ENCODE results near the gene SPPL2C.

The SPPL2C gene

DNA sequence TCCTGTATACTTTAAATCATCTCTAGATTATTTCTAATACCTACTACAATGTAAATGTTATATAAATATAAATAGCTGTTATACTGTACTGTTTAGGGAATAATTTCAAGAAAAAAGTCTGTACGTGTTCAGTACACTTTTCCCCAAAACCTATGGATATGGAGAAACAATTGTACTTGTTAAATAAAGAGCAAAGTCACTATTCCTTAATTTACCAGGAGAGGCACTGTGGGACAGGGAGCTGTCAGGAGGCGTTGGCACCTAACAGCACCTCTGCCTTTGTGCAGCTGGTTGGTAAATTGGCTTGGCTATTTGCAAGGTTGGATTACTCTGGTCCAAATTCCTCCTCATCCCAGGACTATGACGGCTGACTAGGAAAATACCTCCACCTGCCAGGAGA, 32.6 kb upstream of the SPPL2C start:
- Histone ChIP-seq H3K4ac (ENCODE audit: low read depth, low read length) (no peak overlapping the region), H3K56ac (ENCODE audit: low read length) (no peak overlapping the region), H3K18ac (ENCODE audit: low read length) (no peak overlapping the region), H4K8ac (ENCODE audit: low read depth, low read length) (no peak overlapping the region), H2AK5ac (ENCODE audit: low read length) (no peak overlapping the region), H3K4me1 (ENCODE audit: control insufficient read depth, low read depth, low read length) (peaks cover 1% of the 10 kb centered on the region), H3K27me3 (ENCODE audit: insufficient read depth, low read length, poor library complexity) (no peaks in the 10 kb centered on the region), H3K79me1 (ENCODE audit: low read length) (no peaks in the 10 kb centered on the region), H3K4me2 (ENCODE audit: low read length) (no peak overlapping the region), H3K9ac (ENCODE audit: low read length) (no peak overlapping the region), H3K79me2 (ENCODE audit: control insufficient read depth, insufficient read depth, low read length) (no peaks in the 10 kb centered on the region), H2BK5ac (ENCODE audit: low read length) (no peak overlapping the region), H3K36me3 (ENCODE audit: control insufficient read depth, insufficient read depth, low read length) (no peaks in the 10 kb centered on the region), H3K4me3 (ENCODE audit: low read length) (no peak overlapping the region), H3K23ac (ENCODE audit: low read length) (no peak overlapping the region), H3K27ac (ENCODE audit: low read depth, low read length) (no peak overlapping the region), H4K5ac (ENCODE audit: low read length) (no peak overlapping the region), H2BK120ac (ENCODE audit: low read depth, low read length) (no peak overlapping the region), H2BK15ac (replicated peaks; ENCODE audit: low read depth) (no peak overlapping the region)
- DNase-seq: peak; percentile 51
- no CpG with 5 or more reads among the region's 3 CpGs for WGBS (ENCODE audit: extremely low coverage, insufficient coverage, low lambda C conversion rate)

DNA sequence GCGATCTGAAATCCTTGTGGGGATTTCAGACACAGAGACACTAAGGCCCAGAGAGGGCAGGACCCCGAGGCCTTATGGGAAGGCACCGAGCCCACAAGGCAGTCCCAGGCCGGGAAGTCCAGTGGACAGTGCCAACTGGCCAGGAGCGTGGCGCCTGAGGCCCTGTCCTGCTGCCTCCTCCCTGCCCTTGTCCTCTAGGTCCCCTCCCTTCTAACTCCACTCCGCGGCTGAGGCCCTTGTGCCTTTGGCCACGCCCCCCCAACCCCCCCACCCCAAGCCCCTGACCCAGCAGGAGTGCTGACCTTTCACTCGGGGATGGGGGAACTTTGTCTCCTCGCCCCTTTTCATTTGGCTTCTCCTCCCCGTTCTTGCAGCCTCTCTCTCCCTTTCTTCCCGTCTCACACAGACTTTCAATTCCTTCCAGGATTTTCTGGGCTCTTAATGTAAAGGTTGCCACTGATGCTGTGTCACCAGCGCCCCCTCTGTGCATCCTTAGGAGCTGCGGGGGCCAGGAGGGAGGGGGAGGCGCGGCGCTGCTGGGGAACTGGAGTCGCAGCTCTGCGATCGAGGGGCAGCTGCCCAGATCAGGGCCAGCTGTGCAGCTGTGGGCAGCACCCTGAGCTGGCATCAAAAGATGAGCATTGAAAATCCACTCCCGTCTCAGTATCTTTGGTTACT, 31.5 kb upstream of the SPPL2C start:
- peaks cover 1% of the 10 kb centered on the region for H3K4me1 ChIP-seq (ENCODE audit: control insufficient read depth, low read depth, low read length)
- no peak overlapping the region for H3K4me3 ChIP-seq (ENCODE audit: low read length)
- no peak overlapping the region for H3K4me2 ChIP-seq (ENCODE audit: low read length)
- peak overlapping the region; percentile 48 for H3K9ac ChIP-seq (ENCODE audit: low read length)
- no peak overlapping the region for H3K18ac ChIP-seq (ENCODE audit: low read length)
- WGBS (ENCODE audit: extremely low coverage, insufficient coverage, low lambda C conversion rate): no CpG with 5 or more reads among the region's 22 CpGs
- no peaks in the 10 kb centered on the region for H3K79me2 ChIP-seq (ENCODE audit: control insufficient read depth, insufficient read depth, low read length)
- no peak overlapping the region for H4K8ac ChIP-seq (ENCODE audit: low read depth, low read length)
- H4K5ac ChIP-seq (ENCODE audit: low read length): no peak overlapping the region
- no peak overlapping the region for H3K23ac ChIP-seq (ENCODE audit: low read length)
- no peak overlapping the region for H2BK120ac ChIP-seq (ENCODE audit: low read depth, low read length)
- no peak overlapping the region for H2BK5ac ChIP-seq (ENCODE audit: low read length)
- H3K79me1 ChIP-seq (ENCODE audit: low read length): no peaks in the 10 kb centered on the region
- H3K56ac ChIP-seq (ENCODE audit: low read length): peak overlapping the region; percentile 80
- H3K27ac ChIP-seq (ENCODE audit: low read depth, low read length): no peak overlapping the region
- H3K27me3 ChIP-seq (ENCODE audit: insufficient read depth, low read length, poor library complexity): no peaks in the 10 kb centered on the region
- H3K36me3 ChIP-seq (ENCODE audit: control insufficient read depth, insufficient read depth, low read length): no peaks in the 10 kb centered on the region
- H2AK5ac ChIP-seq (ENCODE audit: low read length): no peak overlapping the region
- DNase-seq: peak; percentile 84
- no peak overlapping the region for H3K4ac ChIP-seq (ENCODE audit: low read depth, low read length)
- no peak overlapping the region for H2BK15ac ChIP-seq (replicated peaks; ENCODE audit: low read depth)

DNA sequence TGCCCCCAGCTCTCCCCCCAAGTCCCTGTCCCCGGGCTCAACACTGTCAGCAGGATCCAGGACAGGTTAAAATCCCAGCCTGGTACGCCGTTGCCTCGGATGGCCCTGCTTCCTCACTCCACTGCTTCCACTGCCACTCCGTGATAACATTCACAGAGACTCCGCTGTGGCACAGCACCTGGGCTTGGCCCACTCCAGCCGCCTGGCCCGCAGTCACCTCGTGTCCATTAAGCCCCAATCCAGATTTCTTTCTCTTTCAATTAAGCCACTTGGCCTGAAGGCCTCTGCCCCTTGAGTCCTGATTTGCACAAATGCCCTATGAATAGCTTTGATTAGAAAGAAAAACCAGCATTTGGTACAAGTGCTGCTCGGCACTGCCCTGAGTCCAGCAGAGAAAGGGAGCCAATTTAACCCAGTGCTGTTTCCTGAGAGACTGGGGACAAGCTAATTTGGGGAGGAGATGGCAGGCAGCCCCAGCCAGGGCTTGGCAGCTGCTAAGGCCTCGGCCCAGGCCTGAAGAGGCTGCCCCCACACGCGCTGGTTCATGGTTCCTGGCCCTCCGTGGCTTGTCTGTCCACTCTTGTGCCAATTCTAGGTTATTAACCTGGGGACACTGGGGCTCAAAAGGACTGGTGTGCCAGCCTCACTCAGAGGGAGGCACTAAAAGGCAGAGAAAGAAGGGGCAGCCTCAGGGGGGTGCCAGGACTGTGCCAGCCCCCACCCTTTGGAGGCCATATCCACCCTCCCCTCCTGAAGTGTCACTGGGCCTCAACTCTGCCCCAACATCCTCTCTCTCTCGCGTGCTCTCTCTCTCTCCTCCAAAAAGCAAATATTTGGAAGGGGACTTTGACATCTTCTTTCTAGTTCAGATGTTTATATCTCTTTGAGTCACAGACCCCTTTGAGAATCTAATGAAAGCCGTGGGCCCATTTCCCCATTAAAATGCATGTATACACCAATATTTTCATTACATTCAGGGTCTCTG, 29.8 kb upstream of the SPPL2C start:
- WGBS (ENCODE audit: extremely low coverage, insufficient coverage, low lambda C conversion rate): no CpG with 5 or more reads among the region's 17 CpGs
- Histone ChIP-seq H3K36me3 (ENCODE audit: control insufficient read depth, insufficient read depth, low read length) (no peaks in the 10 kb centered on the region), H2BK120ac (ENCODE audit: low read depth, low read length) (no peak overlapping the region), H3K23ac (ENCODE audit: low read length) (no peak overlapping the region), H3K18ac (ENCODE audit: low read length) (no peak overlapping the region), H3K4me1 (ENCODE audit: control insufficient read depth, low read depth, low read length) (peaks cover 1% of the 10 kb centered on the region), H2BK5ac (ENCODE audit: low read length) (no peak overlapping the region), H4K8ac (ENCODE audit: low read depth, low read length) (no peak overlapping the region), H3K27me3 (ENCODE audit: insufficient read depth, low read length, poor library complexity) (no peaks in the 10 kb centered on the region), H3K79me1 (ENCODE audit: low read length) (no peaks in the 10 kb centered on the region), H4K5ac (ENCODE audit: low read length) (no peak overlapping the region), H3K9ac (ENCODE audit: low read length) (no peak overlapping the region), H3K4me2 (ENCODE audit: low read length) (no peak overlapping the region), H3K4me3 (ENCODE audit: low read length) (no peak overlapping the region), H2AK5ac (ENCODE audit: low read length) (no peak overlapping the region), H3K56ac (ENCODE audit: low read length) (no peak overlapping the region), H3K4ac (ENCODE audit: low read depth, low read length) (no peak overlapping the region), H3K27ac (ENCODE audit: low read depth, low read length) (no peak overlapping the region), H2BK15ac (replicated peaks; ENCODE audit: low read depth) (no peak overlapping the region), H3K79me2 (ENCODE audit: control insufficient read depth, insufficient read depth, low read length) (no peaks in the 10 kb centered on the region)
- DNase-seq: no peak

DNA sequence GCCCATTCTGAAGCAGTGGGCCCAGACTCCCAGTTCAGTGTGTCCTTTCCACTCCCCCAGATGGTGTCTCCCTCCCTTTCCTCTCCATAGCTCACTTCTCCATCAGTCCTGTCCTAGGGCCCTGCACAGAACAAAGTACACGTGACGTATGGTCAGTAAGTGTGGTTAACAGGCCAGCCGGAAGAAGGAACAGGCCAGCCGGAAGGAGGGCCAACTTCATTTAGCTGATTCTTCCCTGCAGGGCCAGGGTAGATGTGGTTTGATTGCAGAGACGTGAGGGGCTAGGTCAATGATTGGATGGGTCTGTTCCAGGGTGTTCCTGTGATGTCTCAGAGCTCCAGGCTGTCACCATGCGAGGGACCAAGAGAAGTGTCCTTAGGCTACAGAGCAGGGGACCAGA, 28.9 kb upstream of the SPPL2C start:
- no peak overlapping the region for H4K8ac ChIP-seq (ENCODE audit: low read depth, low read length)
- no CpG with 5 or more reads among the region's 6 CpGs for WGBS (ENCODE audit: extremely low coverage, insufficient coverage, low lambda C conversion rate)
- no peaks in the 10 kb centered on the region for H3K36me3 ChIP-seq (ENCODE audit: control insufficient read depth, insufficient read depth, low read length)
- H3K4ac ChIP-seq (ENCODE audit: low read depth, low read length): no peak overlapping the region
- H3K4me3 ChIP-seq (ENCODE audit: low read length): no peak overlapping the region
- H3K27me3 ChIP-seq (ENCODE audit: insufficient read depth, low read length, poor library complexity): no peaks in the 10 kb centered on the region
- H3K27ac ChIP-seq (ENCODE audit: low read depth, low read length): no peak overlapping the region
- H2AK5ac ChIP-seq (ENCODE audit: low read length): no peak overlapping the region
- no peak for DNase-seq
- no peak overlapping the region for H3K4me2 ChIP-seq (ENCODE audit: low read length)
- H3K18ac ChIP-seq (ENCODE audit: low read length): no peak overlapping the region
- H3K9ac ChIP-seq (ENCODE audit: low read length): no peak overlapping the region
- H2BK120ac ChIP-seq (ENCODE audit: low read depth, low read length): no peak overlapping the region
- no peak overlapping the region for H2BK15ac ChIP-seq (replicated peaks; ENCODE audit: low read depth)
- no peak overlapping the region for H4K5ac ChIP-seq (ENCODE audit: low read length)
- H3K23ac ChIP-seq (ENCODE audit: low read length): no peak overlapping the region
- no peaks in the 10 kb centered on the region for H3K79me2 ChIP-seq (ENCODE audit: control insufficient read depth, insufficient read depth, low read length)
- H3K56ac ChIP-seq (ENCODE audit: low read length): no peak overlapping the region
- H3K79me1 ChIP-seq (ENCODE audit: low read length): no peaks in the 10 kb centered on the region
- peaks cover 1% of the 10 kb centered on the region for H3K4me1 ChIP-seq (ENCODE audit: control insufficient read depth, low read depth, low read length)
- H2BK5ac ChIP-seq (ENCODE audit: low read length): no peak overlapping the region

DNA sequence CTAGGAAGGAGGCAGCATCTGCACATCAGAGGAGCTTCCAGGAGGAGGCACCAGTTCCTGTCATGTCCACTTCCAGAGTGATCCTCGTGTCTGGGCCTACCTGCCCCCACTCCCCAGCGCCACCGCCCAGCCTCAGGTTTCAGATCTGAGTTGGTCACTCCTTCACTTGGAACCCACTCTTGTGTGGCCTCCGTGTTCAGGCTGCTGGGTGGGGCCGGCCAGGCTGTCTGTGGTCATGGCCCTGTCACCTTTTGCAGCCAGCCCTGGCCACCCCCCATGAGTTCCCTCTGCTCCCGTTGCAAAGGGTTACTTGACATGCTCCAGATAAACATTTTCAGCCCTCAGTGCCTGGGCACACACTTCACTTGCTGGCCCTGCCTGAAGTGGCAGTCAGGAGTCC, 26.6 kb upstream of the SPPL2C start:
- no CpG with 5 or more reads among the region's 6 CpGs for WGBS (ENCODE audit: extremely low coverage, insufficient coverage, low lambda C conversion rate)
- no peak for DNase-seq

More for the DNA sequence above, 26.6 kb upstream of the SPPL2C start:
- H3K79me1 ChIP-seq (ENCODE audit: low read length): no peaks in the 10 kb centered on the region
- H2AK5ac ChIP-seq (ENCODE audit: low read length): no peak overlapping the region
- H3K4me1 ChIP-seq (ENCODE audit: control insufficient read depth, low read depth, low read length): no peaks in the 10 kb centered on the region
- no peak overlapping the region for H3K56ac ChIP-seq (ENCODE audit: low read length)
- H3K27me3 ChIP-seq (ENCODE audit: insufficient read depth, low read length, poor library complexity): no peaks in the 10 kb centered on the region
- H3K4ac ChIP-seq (ENCODE audit: low read depth, low read length): no peak overlapping the region
- no peak overlapping the region for H2BK15ac ChIP-seq (replicated peaks; ENCODE audit: low read depth)
- H3K36me3 ChIP-seq (ENCODE audit: control insufficient read depth, insufficient read depth, low read length): no peaks in the 10 kb centered on the region
- no peak overlapping the region for H3K23ac ChIP-seq (ENCODE audit: low read length)
- no peaks in the 10 kb centered on the region for H3K79me2 ChIP-seq (ENCODE audit: control insufficient read depth, insufficient read depth, low read length)
- H3K4me3 ChIP-seq (ENCODE audit: low read length): no peak overlapping the region
- no peak overlapping the region for H4K5ac ChIP-seq (ENCODE audit: low read length)
- H2BK5ac ChIP-seq (ENCODE audit: low read length): no peak overlapping the region
- no peak overlapping the region for H3K18ac ChIP-seq (ENCODE audit: low read length)
- H3K9ac ChIP-seq (ENCODE audit: low read length): no peak overlapping the region
- no peak overlapping the region for H4K8ac ChIP-seq (ENCODE audit: low read depth, low read length)
- no peak overlapping the region for H3K4me2 ChIP-seq (ENCODE audit: low read length)
- H3K27ac ChIP-seq (ENCODE audit: low read depth, low read length): no peak overlapping the region
- H2BK120ac ChIP-seq (ENCODE audit: low read depth, low read length): no peak overlapping the region
